Stromal cell of bone marrow (primary cell): ENCODE results near the gene PIGZ.

ENCODE experiments used
- DNase-seq: peaks from one replicate; pipeline ENCODE4 v3.0.0-alpha.2; 2012; ENCODE audit warnings: low read depth

The PIGZ gene

GRCh38 chr3:196903740-196904139, 64.9 kb downstream of the PIGZ start:
- DNase-seq: no peak

GRCh38 chr3:196902296-196902695, 66.3 kb downstream of the PIGZ start:
- no peak for DNase-seq

- DNase-seq: no peak
These were observed 66.9 kb downstream of the PIGZ start for GRCh38 chr3:196901768-196902167.
